Measurements from ENCODE around the gene KRTAP12-4. TPM values are rescaled to one million over a fixed set of nuclear protein-coding genes. Genes with fewer than 3 reads are reported as not detected.
"Not testable (repeated sequence)": the region's sequence is repeated elsewhere in the genome, so short reads cannot be mapped to it uniquely, and the experiment has no call there.

The KRTAP12-4 gene
- total RNA-seq, 1 experiment from 2014 or later, result not detected

- intact Hi-C loops (cut with micrococcal nuclease; ENCODE audit: unreplicated experiment), result no loop called here
- ChIA-PET POLR2A (no interaction called here), CTCF (no interaction called here)
- Histone ChIP-seq H3K4me3 (ENCODE audit: low read depth in 2 of 2, low read length in 2 of 2) (no peak overlapping the region), H3K27ac (ENCODE audit: low read length) (no peak overlapping the region), H3K36me3 (ENCODE audit: control insufficient read depth, insufficient read depth, low read length) (no peaks in the 10 kb centered on the region), H3K9me3 (ENCODE audit: control insufficient read depth, insufficient read depth, low read depth, low read length) (peaks cover 3% of the 10 kb centered on the region; the same call in 1 of the 2 replicates), H3K4me1 (ENCODE audit: control insufficient read depth, insufficient read depth, low read length) (no peaks in the 10 kb centered on the region), H3K27me3 (ENCODE audit: control insufficient read depth, insufficient read depth, low read length) (no peaks in the 10 kb centered on the region)
- ATAC-seq (no peak), DNase-seq (ENCODE audit: low read depth, low spot score) (no peak)
- TF ChIP-seq TCF7L2 (IDR thresholded peaks at IDR 0.05; ENCODE audit: low read depth, low read length) (no peak), SIN3A (IDR thresholded peaks at IDR 0.05; ENCODE audit: borderline replicate concordance, insufficient read depth, low read depth, low read length) (no peak), REST (IDR thresholded peaks at IDR 0.05; ENCODE audit: insufficient read depth in 1 of 2, low read depth in 2 of 2, low read length in 1 of 2) (no peak), CTCF (IDR thresholded peaks at IDR 0.05) (no peak), POLR2AphosphoS5 (IDR thresholded peaks at IDR 0.05; ENCODE audit: low read depth, low read length) (no peak)
- in situ Hi-C loops (cut with HindIII; ENCODE audit: low pct_unique_long_range_greater_than_20kb, low sequenced_read_pairs), result no loop called here
- no TSS peak for BruUV-seq (replicated peaks)
These were observed 42.9 kb downstream of the KRTAP12-4 start for GRCh38 chr21:44611551-44611950.

GRCh38 chr21:44610157-44610843, 44.2 kb downstream of the KRTAP12-4 start:
- DNase-seq (ENCODE audit: low read depth, low spot score); H3K27ac ChIP-seq (ENCODE audit: low read length): not testable (repeated sequence)

GRCh38 chr21:44609193-44609592, 45.3 kb downstream of the KRTAP12-4 start:
- TF ChIP-seq TCF7L2 (IDR thresholded peaks at IDR 0.05; ENCODE audit: low read depth, low read length) (no peak), CTCF (IDR thresholded peaks at IDR 0.05) (no peak), REST (IDR thresholded peaks at IDR 0.05; ENCODE audit: insufficient read depth in 1 of 2, low read depth in 2 of 2, low read length in 1 of 2) (no peak), POLR2AphosphoS5 (IDR thresholded peaks at IDR 0.05; ENCODE audit: low read depth, low read length) (no peak)
- intact Hi-C loops (cut with micrococcal nuclease; ENCODE audit: unreplicated experiment) (no loop called here), in situ Hi-C loops (cut with HindIII; ENCODE audit: low pct_unique_long_range_greater_than_20kb, low sequenced_read_pairs) (no loop called here)
- ChIA-PET POLR2A (no interaction called here), CTCF (no interaction called here)
- Histone ChIP-seq H3K27ac (ENCODE audit: low read length) (no peak overlapping the region), H3K27me3 (ENCODE audit: control insufficient read depth, insufficient read depth, low read length) (no peaks in the 10 kb centered on the region), H3K36me3 (ENCODE audit: control insufficient read depth, insufficient read depth, low read length) (no peaks in the 10 kb centered on the region), H3K4me3 (ENCODE audit: low read depth in 2 of 2, low read length in 2 of 2) (no peak overlapping the region), H3K9me3 (ENCODE audit: control insufficient read depth, insufficient read depth, low read depth, low read length) (peaks cover 3% of the 10 kb centered on the region; the same call in 1 of the 2 replicates), H3K4me1 (ENCODE audit: control insufficient read depth, insufficient read depth, low read length) (no peaks in the 10 kb centered on the region)
- BruUV-seq (replicated peaks), result no TSS peak
- DNase-seq (ENCODE audit: low read depth, low spot score), result no peak
- no peak for ATAC-seq

More at GRCh38 chr21:44610157-44610843, 44.2 kb downstream of the KRTAP12-4 start:
- H3K27me3 ChIP-seq (ENCODE audit: control insufficient read depth, insufficient read depth, low read length); BruUV-seq (replicated peaks); CTCF ChIA-PET; H3K4me1 ChIP-seq (ENCODE audit: control insufficient read depth, insufficient read depth, low read length); H3K4me3 ChIP-seq (ENCODE audit: low read depth in 2 of 2, low read length in 2 of 2); ATAC-seq; H3K36me3 ChIP-seq (ENCODE audit: control insufficient read depth, insufficient read depth, low read length); in situ Hi-C loops (cut with HindIII; ENCODE audit: low pct_unique_long_range_greater_than_20kb, low sequenced_read_pairs); intact Hi-C loops (cut with micrococcal nuclease; ENCODE audit: unreplicated experiment); H3K9me3 ChIP-seq (ENCODE audit: control insufficient read depth, insufficient read depth, low read depth, low read length); POLR2A ChIA-PET: not testable (repeated sequence)
